SKM-1 (cell line): Measurements from ENCODE around the gene PLD1.
A peak's percentile ranks its signal among the peaks of the same experiment; 100 is the strongest.
"Not testable (repeated sequence)": the region's sequence is repeated elsewhere in the genome, so short reads cannot be mapped to it uniquely, and the experiment has no call there.

ENCODE experiments used
- DNase-seq: peaks from one replicate; lab custom pipeline; 2025; ENCODE audit not compliant: unreplicated experiment; lab: John Stamatoyannopoulos, UW

The PLD1 gene

GRCh38 chr3:171821044-171821443 is 10.8 kb upstream of the PLD1 start:
- DNase-seq: no peak

- no peak for DNase-seq
Observed at GRCh38 chr3:171817074-171817800, 7.0 kb upstream of the PLD1 start.

GRCh38 chr3:171815973-171816595 is 5.8 kb upstream of the PLD1 start:
- DNase-seq: no peak

GRCh38 chr3:171814662-171815061 is 4.4 kb upstream of the PLD1 start:
- not testable (repeated sequence) for DNase-seq

- peak; percentile 92 for DNase-seq
Observed at GRCh38 chr3:171813897-171814460, 3.7 kb upstream of the PLD1 start.

GRCh38 chr3:171813278-171813896 is 3.1 kb upstream of the PLD1 start:
- DNase-seq: no peak

GRCh38 chr3:171812811-171813210 is 2.5 kb upstream of the PLD1 start:
- no peak for DNase-seq

GRCh38 chr3:171811913-171812335 is 1.6 kb upstream of the PLD1 start:
- DNase-seq: no peak

- DNase-seq: peak; percentile 72
Observed at GRCh38 chr3:171811295-171811912, 1.1 kb upstream of the PLD1 start.

GRCh38 chr3:171810629-171811294 is 479 bp upstream of the PLD1 start:
- peak; percentile 20 for DNase-seq

- peak; percentile 83 for DNase-seq
Observed at GRCh38 chr3:171809611-171809860, 747 bp downstream of the PLD1 start.

GRCh38 chr3:171807806-171808205 is 2.5 kb downstream of the PLD1 start:
- DNase-seq: no peak

- DNase-seq: no peak
Observed at GRCh38 chr3:171807129-171807675, 3.1 kb downstream of the PLD1 start.

- DNase-seq: no peak
Observed at GRCh38 chr3:171806200-171807128, 3.8 kb downstream of the PLD1 start.

- DNase-seq: no peak
Observed at GRCh38 chr3:171805687-171806086, 4.6 kb downstream of the PLD1 start.

- DNase-seq: no peak
Observed at GRCh38 chr3:171804618-171805389, 5.5 kb downstream of the PLD1 start.

GRCh38 chr3:171803044-171803443 is 7.2 kb downstream of the PLD1 start:
- DNase-seq: peak; percentile 71

GRCh38 chr3:171802590-171802956 is 7.7 kb downstream of the PLD1 start:
- no peak for DNase-seq
